Upper lobe of left lung (tissue), 6 donors: ENCODE results near the gene NHS. TPM values are rescaled to one million over a fixed set of nuclear protein-coding genes. Genes with fewer than 3 reads are reported as not detected.

Source experiments
- ATAC-seq, 2 donors: fragments of 200-7000 bp; cut with Tn5 transposase; one replicate each; pipeline ENCODE4 v1.9.1; 2022; ENCODE audit warnings: mild to moderate bottlenecking in 2 of 2, moderate library complexity in 2 of 2; ENCODE audit not compliant: low FRiP score in 2 of 2
- DNase-seq, 2 donors: peaks; one replicate each; pipeline ENCODE4 v3.0.0-alpha.2; 2019 to 2020
- H3K27ac ChIP-seq, 4 donors: fragments of 200-600 bp; sonication (generic); one replicate each; pipeline ENCODE4 v1.5.1; 2016 to 2019
- H3K27me3 ChIP-seq, 4 donors: fragments of 200-600 bp; sonication (generic); one replicate each; pipeline ENCODE4 v1.5.1; 2017 to 2019
- H3K36me3 ChIP-seq, 4 donors: fragments of 200-600 bp; sonication (generic); one replicate each; pipeline ENCODE4 v1.5.1; 2016 to 2019
- H3K4me1 ChIP-seq, 4 donors: fragments of 200-600 bp; sonication (generic); one replicate each; pipeline ENCODE4 v1.5.1; 2018 to 2019
- H3K4me3 ChIP-seq, 4 donors: fragments of 200-600 bp; sonication (generic); one replicate each; pipeline ENCODE4 v1.5.1; 2017 to 2019; ENCODE audit warnings: mild to moderate bottlenecking in 2 of 4, moderate library complexity in 1 of 4
- H3K9me3 ChIP-seq, 4 donors: fragments of 200-600 bp; sonication (generic); one replicate each; pipeline ENCODE4 v1.5.1; 2018 to 2019
- CTCF ChIP-seq, 6 experiments: fragments of 450-650 bp in 4 of 6; fragments of 200-600 bp in 2 of 6; sonication (generic) in 2 of 6; IDR thresholded peaks; one replicate each; pipeline ENCODE4 v1.5.1; 2016 to 2019; ENCODE audit warnings: antibody characterized with exemption in 6 of 6
- EP300 ChIP-seq, 4 donors: sonication (generic); formaldehyde crosslinking; IDR thresholded peaks; one replicate each; pipeline ENCODE4 v1.5.1; 2017; ENCODE audit warnings: antibody characterized with exemption in 4 of 4, control low read depth in 2 of 4
- POLR2A ChIP-seq, 4 donors: fragments of 450-650 bp; IDR thresholded peaks; one replicate each; pipeline ENCODE4 v1.5.1; 2016 to 2017; ENCODE audit warnings: antibody characterized with exemption in 4 of 4, mild to moderate bottlenecking in 2 of 4
- POLR2AphosphoS5 ChIP-seq, 2 donors: sonication (generic); formaldehyde crosslinking; IDR thresholded peaks; one replicate each; pipeline ENCODE4 v1.5.1; 2017; ENCODE audit warnings: antibody characterized with exemption in 2 of 2
- WGBS, 2 donors: methylation state at CpG; one replicate each; pipeline ENCODE4 v1.1.5; 2017 to 2018; 5-methylcytosine and 5-hydroxymethylcytosine counted together
- total RNA-seq, 6 donors: library from RNA; depleted of rRNA in 4 of 6; stranded (reverse); fragments of >200 nt in 4 of 6; gene quantifications; one replicate each; pipeline versions ENCODE4 v1.1.0 to v1.2.1, GENCODE V29; 2016 to 2021
- donor health status: DM: no; HTN: no; CAD: no; lungs with moderate emphysema.
- donor health status: DM: no; HTN: yes; CAD: no; lungs with severe emphysema.

The NHS gene
- total RNA-seq, 6 donors from 2014 or later, result 0.46 to 6.3 (median 2.4) TPM

DNA sequence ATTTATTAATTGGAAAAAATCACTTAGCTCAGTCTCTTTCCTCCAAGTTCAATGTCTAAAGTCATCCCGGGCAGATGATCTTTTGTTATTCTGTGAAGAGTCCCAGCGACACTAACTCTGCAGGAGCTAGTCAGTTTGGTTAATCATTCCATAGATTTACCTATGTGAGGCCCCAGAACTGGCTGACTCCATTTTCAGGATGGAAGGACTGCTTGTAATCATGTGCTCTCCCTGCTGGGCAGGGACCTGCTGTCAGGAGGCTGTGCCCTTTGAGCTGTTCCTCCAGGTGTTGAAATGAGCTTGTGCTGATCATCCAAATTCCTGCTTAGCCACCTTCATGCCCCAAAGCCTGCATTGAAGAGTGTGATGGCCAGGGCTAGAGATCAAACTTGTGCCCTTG lies 169.8 kb downstream of the NHS start:
- 84 to 95% methylated on average over 2 of the region's 2 CpGs for WGBS, 2 donors
- no peaks in the 10 kb centered on the region for H3K27me3 ChIP-seq
- no peak for ATAC-seq
- H3K4me3 ChIP-seq, result no peak overlapping the region
- H3K36me3 ChIP-seq, result no peaks in the 10 kb centered on the region
- no peaks in the 10 kb centered on the region for H3K4me1 ChIP-seq
- TF ChIP-seq POLR2AphosphoS5 (IDR thresholded peaks at IDR 0.05) (no peak), POLR2A (IDR thresholded peaks at IDR 0.05) (no peak), EP300 (IDR thresholded peaks at IDR 0.05) (no peak), CTCF (IDR thresholded peaks at IDR 0.05) (no peak)
- no peak overlapping the region for H3K27ac ChIP-seq
- no peaks in the 10 kb centered on the region for H3K9me3 ChIP-seq
- DNase-seq, result no peak

GRCh38 chrX:17546356-17546755 lies 171.4 kb downstream of the NHS start:
- Histone ChIP-seq H3K4me1 (no peaks in the 10 kb centered on the region), H3K4me3 (no peak overlapping the region), H3K9me3 (no peaks in the 10 kb centered on the region), H3K27me3 (no peaks in the 10 kb centered on the region), H3K27ac (no peak overlapping the region), H3K36me3 (no peaks in the 10 kb centered on the region)
- 70 to 90% methylated on average over 2 of the region's 2 CpGs for WGBS, 2 donors
- TF ChIP-seq POLR2AphosphoS5 (IDR thresholded peaks at IDR 0.05) (no peak), CTCF (IDR thresholded peaks at IDR 0.05) (no peak), POLR2A (IDR thresholded peaks at IDR 0.05) (no peak), EP300 (IDR thresholded peaks at IDR 0.05) (no peak)
- no peak for ATAC-seq
- DNase-seq, result no peak

- Histone ChIP-seq H3K4me3 (no peak overlapping the region), H3K9me3 (no peaks in the 10 kb centered on the region), H3K4me1 (no peaks in the 10 kb centered on the region), H3K36me3 (no peaks in the 10 kb centered on the region), H3K27ac (no peak overlapping the region), H3K27me3 (no peaks in the 10 kb centered on the region)
- TF ChIP-seq CTCF (IDR thresholded peaks at IDR 0.05) (no peak), POLR2A (IDR thresholded peaks at IDR 0.05) (no peak), POLR2AphosphoS5 (IDR thresholded peaks at IDR 0.05) (no peak), EP300 (IDR thresholded peaks at IDR 0.05) (no peak)
- ATAC-seq (no peak), DNase-seq (peak in 1 of 2 donors; percentile 64)
- 65% methylated on average over 2 of the region's 2 CpGs; no CpG with 5 or more reads in 1 of the 2 donors for WGBS, 2 donors
Measured at GRCh38 chrX:17547658-17548057, 172.7 kb downstream of the NHS start.

GRCh38 chrX:17549107-17549651 lies 174.2 kb downstream of the NHS start:
- ATAC-seq (no peak), DNase-seq (no peak)
- H3K27ac ChIP-seq, result no peak overlapping the region
- 60 to 64% methylated on average over 1 to 6 of the region's 6 CpGs for WGBS, 2 donors
- H3K4me1 ChIP-seq, result no peaks in the 10 kb centered on the region
- no peak overlapping the region for H3K4me3 ChIP-seq
- TF ChIP-seq CTCF (IDR thresholded peaks at IDR 0.05) (no peak), POLR2A (IDR thresholded peaks at IDR 0.05) (no peak), POLR2AphosphoS5 (IDR thresholded peaks at IDR 0.05) (no peak), EP300 (IDR thresholded peaks at IDR 0.05) (no peak)
- H3K27me3 ChIP-seq, result no peaks in the 10 kb centered on the region
- no peaks in the 10 kb centered on the region for H3K36me3 ChIP-seq
- no peaks in the 10 kb centered on the region for H3K9me3 ChIP-seq

DNA sequence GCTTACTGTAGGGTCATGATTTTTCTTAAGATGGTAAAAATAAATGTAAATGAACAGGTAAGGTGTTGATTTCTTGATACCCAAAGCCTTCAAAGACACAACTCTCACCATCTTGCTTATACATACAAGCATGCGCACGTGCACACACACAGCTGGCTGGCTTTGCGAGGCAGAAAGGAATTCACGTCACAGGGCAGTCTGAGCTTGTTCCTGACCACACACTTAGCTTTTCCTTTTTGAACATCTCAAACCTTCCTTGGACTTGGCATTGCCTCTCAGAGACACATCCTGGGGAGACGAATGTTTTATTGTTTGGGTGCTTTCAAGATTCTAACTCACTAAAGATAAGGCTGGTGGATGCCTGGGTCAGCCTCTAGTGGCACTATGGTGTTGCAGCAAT lies 175.0 kb downstream of the NHS start:
- no peak for DNase-seq
- no peaks in the 10 kb centered on the region for H3K4me1 ChIP-seq
- no peaks in the 10 kb centered on the region for H3K27me3 ChIP-seq
- no peak overlapping the region for H3K27ac ChIP-seq
- no peaks in the 10 kb centered on the region for H3K9me3 ChIP-seq
- no peak overlapping the region for H3K4me3 ChIP-seq
- 75 to 94% methylated on average over 3 to 5 of the region's 5 CpGs for WGBS, 2 donors
- no peaks in the 10 kb centered on the region for H3K36me3 ChIP-seq
- no peak for ATAC-seq
- TF ChIP-seq POLR2A (IDR thresholded peaks at IDR 0.05), result no peak
- TF ChIP-seq EP300 (IDR thresholded peaks at IDR 0.05), result no peak
- no peak for TF ChIP-seq CTCF (IDR thresholded peaks at IDR 0.05)
- no peak for TF ChIP-seq POLR2AphosphoS5 (IDR thresholded peaks at IDR 0.05)
